SIG-M5 (cell line): Measurements from ENCODE around the gene EPN2.

ENCODE experiments used
- DNase-seq: peaks from one replicate; lab custom pipeline; 2025; lab: John Stamatoyannopoulos, UW

Gene EPN2

GRCh38 chr17:19311421-19312215 is 74.5 kb downstream of the EPN2 start:
- no peak for DNase-seq

DNA sequence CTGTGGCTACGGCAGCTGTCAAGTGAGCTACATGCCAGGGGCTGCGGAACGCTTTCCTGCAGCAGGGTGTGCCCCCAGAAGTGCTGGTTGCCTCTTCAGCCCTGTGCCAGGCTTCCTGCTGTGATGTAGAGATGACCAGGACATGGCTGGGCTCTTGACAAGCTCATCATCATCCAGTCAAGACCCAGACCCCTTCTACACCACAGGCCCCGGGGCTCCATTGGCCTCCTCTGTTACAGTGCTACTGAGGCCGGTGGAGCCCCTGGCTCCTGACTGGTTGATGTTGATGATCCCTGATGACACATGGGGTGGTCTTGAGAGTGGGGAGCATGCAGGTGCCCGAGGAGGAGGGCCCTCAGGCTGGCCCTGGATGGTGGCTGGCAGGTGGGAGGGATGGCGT is 75.2 kb downstream of the EPN2 start:
- DNase-seq = no peak

DNA sequence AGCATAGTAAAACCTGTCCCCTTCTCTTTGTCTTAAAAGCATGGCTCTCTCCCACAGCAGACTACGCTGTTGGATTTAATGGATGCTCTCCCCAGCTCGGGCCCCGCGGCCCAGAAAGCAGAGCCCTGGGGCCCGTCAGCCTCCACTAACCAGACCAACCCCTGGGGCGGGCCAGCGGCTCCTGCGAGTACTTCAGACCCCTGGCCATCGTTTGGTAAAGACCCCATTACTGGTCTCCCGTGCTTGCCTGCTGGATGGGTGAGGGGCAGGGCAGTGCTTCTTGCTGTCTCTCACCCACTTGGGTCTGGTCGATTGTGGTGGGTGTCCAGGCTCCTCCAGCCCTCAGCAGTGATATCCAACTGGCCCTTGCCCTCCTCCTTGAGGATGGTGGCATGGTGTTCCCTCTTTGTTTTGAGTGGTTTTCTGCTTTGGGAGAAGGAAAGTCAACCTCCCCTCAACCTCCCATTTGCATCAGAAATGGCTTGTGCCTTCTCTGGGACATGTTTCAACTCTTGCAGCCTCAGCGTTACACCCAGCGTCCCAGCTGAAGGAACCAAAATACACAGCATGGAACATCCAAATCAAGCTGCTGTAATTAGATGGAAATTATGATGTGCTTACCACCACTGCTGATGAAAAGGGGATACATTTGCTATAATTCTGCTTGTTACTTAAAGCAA is 76.0 kb downstream of the EPN2 start:
- DNase-seq = no peak

GRCh38 chr17:19313746-19314651 is 76.8 kb downstream of the EPN2 start:
- DNase-seq = no peak

GRCh38 chr17:19315104-19315503 is 77.9 kb downstream of the EPN2 start:
- no peak for DNase-seq

DNA sequence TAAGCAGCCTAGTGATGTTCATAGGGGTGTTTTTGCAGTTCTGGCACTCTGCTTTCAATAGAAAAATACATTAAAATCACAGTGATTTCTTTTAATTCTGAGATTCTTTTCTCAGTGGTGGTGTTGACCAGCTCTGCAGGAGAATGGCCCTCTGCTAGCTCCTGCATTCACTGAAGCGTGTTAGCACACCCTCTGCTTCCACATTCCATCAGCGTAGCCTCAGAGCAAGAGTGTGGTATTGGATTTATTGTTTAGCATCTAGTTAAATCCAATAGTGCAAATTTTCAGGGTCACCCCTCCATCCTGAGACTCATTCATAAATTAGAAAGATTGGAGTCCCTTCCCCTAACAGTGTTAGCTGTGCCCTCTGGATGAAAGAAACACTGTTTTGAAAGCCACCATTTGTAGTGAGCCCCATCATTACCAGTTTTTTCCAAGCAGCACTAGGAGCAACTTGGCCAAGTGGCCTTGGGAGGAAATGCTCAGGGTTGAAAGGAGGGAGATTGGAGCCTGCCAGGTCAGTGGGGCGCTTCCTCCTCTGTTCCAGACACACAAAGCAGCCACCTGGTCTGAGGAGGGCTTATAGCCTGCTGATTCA is 79.7 kb downstream of the EPN2 start:
- DNase-seq = no peak

- no peak for DNase-seq
These were observed 80.4 kb downstream of the EPN2 start for GRCh38 chr17:19317359-19318095.

DNA sequence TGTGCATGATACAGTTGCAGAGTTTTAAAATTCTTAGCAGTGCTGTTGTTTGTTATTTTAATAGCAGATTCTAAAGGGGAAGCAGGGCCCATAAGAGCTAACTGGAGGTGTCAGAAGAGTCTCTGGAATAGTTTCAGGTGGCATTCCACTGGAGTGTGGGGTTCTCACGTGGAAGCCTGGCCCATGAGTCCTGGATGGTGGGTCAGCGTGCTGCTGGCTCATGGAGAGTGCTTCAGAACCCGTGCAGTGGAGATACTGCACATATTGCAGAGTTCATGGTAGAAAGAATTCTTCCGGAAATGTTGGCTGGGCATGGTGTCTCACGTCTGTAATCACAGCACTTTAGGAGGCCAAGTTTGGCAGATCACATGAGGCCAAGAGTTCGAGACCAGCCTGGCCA is 81.4 kb downstream of the EPN2 start:
- no peak for DNase-seq

DNA sequence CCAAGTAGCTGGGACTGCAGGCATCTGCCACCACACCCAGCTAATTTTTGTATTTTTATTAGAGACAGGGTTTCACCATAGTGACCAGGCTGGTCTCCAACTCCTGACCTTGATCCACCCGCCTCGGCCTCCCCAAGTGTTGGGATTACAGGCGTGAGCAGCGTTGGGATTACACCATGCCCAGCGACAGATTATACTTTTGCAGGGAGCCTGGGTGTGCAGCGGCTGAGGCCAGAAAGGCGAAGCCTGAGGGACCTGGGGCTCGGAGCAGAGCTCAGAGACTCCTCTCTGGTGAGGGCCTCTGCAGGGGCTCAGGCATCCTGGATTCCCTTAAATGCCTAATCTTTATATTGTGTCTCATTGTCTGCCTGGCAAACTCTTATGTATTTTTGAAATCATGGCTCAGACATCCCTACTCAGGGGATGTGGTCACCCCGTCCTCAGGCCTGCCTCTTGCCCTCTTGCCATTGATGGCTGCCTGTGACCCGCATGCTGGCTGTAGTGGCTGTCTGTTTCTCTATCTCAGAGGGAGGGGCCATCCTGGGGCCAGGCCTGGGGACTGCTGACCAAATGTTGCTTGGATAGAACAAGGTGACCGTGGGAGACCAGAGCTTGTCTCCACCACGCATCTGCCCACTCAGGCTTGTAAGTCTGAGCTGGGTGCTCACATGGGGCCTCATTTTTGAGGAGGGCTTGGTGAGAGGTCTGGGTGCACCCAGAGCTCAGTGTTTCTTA is 82.8 kb downstream of the EPN2 start:
- DNase-seq = no peak

DNA sequence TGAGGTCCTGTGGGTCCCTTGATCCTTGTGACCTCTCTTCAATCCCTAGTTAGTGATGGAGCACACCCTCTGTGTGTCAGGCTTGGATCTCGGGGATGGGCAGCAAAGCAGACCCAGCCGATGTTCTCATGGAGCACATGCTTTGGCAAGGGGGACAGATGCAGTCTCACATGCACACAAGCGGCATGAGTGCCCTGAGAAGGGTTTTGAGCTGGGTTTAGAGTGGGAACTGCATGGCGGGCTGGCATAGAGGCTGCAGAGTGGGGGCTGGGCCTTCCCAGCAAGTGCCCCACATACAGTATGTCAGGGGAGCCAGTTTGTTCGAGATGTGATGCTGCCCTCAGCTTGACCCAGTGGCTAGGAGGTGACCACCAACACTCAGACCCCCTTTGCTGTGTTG is 83.7 kb downstream of the EPN2 start:
- no peak for DNase-seq

DNA sequence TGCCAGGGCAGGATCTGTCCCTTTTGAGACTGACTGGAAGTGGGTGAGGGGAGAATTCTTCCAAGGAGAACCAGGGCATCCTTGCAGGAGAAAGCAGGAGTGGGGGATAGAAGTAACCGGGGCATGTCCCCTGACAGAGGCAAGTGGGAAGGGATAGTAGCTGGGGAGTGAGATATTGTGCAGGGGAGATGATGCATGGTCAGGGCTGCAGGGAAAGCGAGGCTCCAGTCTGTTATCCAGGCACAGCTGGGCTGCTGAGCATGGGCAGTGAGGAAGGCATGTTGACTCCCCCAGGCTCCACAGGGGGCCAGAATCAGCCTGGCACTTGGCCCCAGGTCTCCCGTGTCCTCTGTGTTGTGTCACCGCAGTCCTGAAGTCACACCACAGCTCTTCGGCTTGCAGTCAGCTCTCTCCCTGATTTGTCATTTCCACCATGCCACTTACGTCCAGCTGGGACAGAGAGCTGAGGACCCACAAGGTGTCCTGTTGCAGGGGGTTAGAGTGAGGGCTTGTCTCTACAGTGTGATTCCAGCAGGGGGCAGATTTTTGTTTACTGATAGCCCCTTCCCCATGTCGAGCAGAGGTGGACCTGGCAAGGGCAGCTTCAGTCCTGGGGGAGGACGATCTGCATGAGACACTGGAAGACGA is 84.4 kb downstream of the EPN2 start:
- no peak for DNase-seq

DNA sequence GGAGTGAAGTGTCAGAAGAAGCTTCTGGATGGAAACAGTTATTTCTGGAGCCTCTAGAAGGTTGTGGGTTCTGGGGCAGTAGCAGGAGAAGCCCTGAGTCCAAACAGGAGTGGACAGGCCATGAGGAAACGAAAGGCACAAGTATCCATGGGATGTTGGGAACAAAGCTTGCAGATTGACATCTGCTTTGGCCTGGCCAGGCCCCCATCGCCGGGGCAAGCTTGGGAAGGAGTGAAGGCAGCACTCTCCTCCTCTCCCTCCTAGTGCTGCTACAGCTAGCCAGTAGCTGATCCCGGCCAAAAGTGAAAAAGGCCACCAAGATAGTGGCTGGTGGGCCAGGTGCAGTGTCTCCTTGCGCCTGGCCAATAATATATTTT is 85.0 kb downstream of the EPN2 start:
- no peak for DNase-seq

DNA sequence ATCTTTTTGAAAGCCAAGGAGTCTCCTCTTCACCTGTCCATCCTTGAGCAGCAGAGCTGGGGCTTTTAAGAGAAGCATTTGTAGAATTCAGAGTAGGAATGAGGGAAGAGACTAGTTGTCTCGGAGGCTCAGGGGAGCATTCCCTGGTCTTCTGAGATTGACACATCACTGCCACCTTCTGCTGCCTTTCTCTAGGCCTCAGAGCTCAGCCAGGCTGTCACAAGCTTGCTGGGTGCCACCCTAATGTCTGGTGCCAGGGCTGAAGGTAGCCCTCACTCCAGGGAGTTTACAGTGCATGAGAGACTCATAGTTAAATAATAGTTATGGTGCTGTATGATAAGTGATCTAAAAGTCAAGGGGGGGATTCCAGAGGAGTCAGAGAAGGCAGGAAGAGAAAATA is 85.7 kb downstream of the EPN2 start:
- DNase-seq = no peak

GRCh38 chr17:19325542-19325941 is 88.4 kb downstream of the EPN2 start:
- no peak for DNase-seq

GRCh38 chr17:19327031-19327783 is 90.0 kb downstream of the EPN2 start:
- no peak for DNase-seq

GRCh38 chr17:19328441-19329061 is 91.4 kb downstream of the EPN2 start:
- DNase-seq = no peak

DNA sequence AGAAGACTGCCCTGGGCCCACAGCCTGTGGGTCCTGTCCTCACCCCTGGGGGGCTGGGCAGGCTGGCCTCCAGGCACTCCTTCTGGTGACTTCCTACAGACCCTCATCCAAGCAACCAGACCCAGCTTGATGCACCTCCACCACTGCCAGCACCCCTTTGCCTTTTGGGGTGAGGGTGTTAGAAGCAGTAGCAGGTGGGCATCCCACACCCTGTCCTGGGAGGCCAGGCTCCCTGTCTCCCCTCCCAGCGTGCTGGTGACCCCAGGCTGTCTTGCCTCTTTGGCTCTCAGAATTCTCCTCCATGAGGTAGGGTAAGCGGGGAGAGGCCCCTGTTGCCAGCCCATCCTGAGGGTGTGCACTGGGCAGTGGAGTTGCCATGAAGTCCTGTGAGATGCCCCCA is 92.0 kb downstream of the EPN2 start:
- no peak for DNase-seq

DNA sequence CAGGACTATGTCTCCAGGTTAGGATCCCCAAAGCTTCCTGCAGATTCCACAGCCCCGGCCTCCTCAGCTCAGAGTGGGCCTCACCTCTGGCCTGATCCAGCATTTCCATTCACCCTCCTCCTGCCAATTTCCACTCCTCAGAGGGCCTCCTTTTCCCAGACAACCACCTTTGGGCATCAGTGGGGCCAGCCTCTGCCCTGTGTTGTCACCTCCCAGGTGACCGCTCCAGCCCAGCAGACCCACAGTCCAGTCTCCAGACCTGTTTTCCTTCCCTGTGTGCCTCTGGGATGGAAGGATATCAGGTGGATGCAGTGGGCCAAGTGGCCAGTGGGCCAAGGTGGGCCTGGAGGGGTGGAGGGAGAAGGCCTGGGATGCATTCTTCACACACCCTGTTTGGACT is 92.7 kb downstream of the EPN2 start:
- DNase-seq = no peak

DNA sequence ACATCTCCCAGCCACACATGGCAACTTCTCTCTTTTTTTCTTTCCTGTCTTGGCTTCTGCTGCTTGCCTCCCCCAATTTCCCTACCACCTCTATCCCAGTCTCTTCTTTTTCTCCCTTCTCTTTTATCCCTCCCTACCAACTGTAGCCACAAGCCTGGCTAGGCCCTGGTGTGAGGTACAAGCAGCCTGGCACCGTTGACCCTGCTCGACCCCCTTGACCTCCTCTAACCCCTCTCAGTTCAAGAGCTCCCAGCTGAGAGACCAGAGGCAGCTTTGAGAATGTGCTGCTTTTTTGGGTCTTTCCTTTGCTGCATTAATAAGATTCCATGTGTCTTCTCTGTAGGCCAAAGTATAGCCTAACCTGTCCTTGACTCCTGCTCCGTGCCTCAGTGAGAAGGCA is 93.1 kb downstream of the EPN2 start:
- no peak for DNase-seq
